ENCODE measurements around the gene MYB. TPM values are rescaled to one million over a fixed set of nuclear protein-coding genes. Genes with fewer than 3 reads are reported as not detected.

The MYB gene
- total RNA-seq, 1 donor from 2014 or later: 4.7 TPM

- no peak overlapping the region for H3K27ac Mint-ChIP-seq
- no peak for TF ChIP-seq CTCF (conservative IDR thresholded peaks at IDR 0.05)
- DNase-seq (ENCODE audit: extremely low spot score, unreplicated experiment): no peak
- no peak overlapping the region for H3K4me3 Mint-ChIP-seq
- peaks cover 11% of the 10 kb centered on the region for H3K36me3 Mint-ChIP-seq
- H3K27me3 Mint-ChIP-seq: peaks cover 8% of the 10 kb centered on the region
- H3K4me1 Mint-ChIP-seq (ENCODE audit: unreplicated experiment): no peaks in the 10 kb centered on the region
- no peaks in the 10 kb centered on the region for H3K9me3 Mint-ChIP-seq
These were observed 8.2 kb downstream of the MYB start for GRCh38 chr6:135189344-135189743.

- no peaks in the 10 kb centered on the region for H3K9me3 Mint-ChIP-seq
- peaks cover 20% of the 10 kb centered on the region for H3K36me3 Mint-ChIP-seq
- TF ChIP-seq CTCF (conservative IDR thresholded peaks at IDR 0.05): no peak
- no peaks in the 10 kb centered on the region for H3K4me1 Mint-ChIP-seq (ENCODE audit: unreplicated experiment)
- H3K4me3 Mint-ChIP-seq: no peak overlapping the region
- DNase-seq (ENCODE audit: extremely low spot score, unreplicated experiment): no peak
- no peaks in the 10 kb centered on the region for H3K27me3 Mint-ChIP-seq
- no peak overlapping the region for H3K27ac Mint-ChIP-seq
These were observed 10.6 kb downstream of the MYB start for GRCh38 chr6:135191508-135192255.

- no peak overlapping the region for H3K4me3 Mint-ChIP-seq
- no peaks in the 10 kb centered on the region for H3K27me3 Mint-ChIP-seq
- H3K27ac Mint-ChIP-seq: no peak overlapping the region
- no peaks in the 10 kb centered on the region for H3K4me1 Mint-ChIP-seq (ENCODE audit: unreplicated experiment)
- no peak for TF ChIP-seq CTCF (conservative IDR thresholded peaks at IDR 0.05)
- DNase-seq (ENCODE audit: extremely low spot score, unreplicated experiment): no peak
- peaks cover 23% of the 10 kb centered on the region for H3K36me3 Mint-ChIP-seq
- H3K9me3 Mint-ChIP-seq: no peaks in the 10 kb centered on the region
These were observed 11.4 kb downstream of the MYB start for GRCh38 chr6:135192256-135193174.

GRCh38 chr6:135193221-135193620, 12.1 kb downstream of the MYB start:
- no peak for DNase-seq (ENCODE audit: extremely low spot score, unreplicated experiment)
- Mint-ChIP-seq H3K4me1 (ENCODE audit: unreplicated experiment) (no peaks in the 10 kb centered on the region), H3K27ac (no peak overlapping the region), H3K36me3 (peaks cover 23% of the 10 kb centered on the region), H3K4me3 (no peak overlapping the region), H3K9me3 (no peaks in the 10 kb centered on the region), H3K27me3 (no peaks in the 10 kb centered on the region)
- no peak for TF ChIP-seq CTCF (conservative IDR thresholded peaks at IDR 0.05)

GRCh38 chr6:135195041-135195440, 13.9 kb downstream of the MYB start:
- no peak for DNase-seq (ENCODE audit: extremely low spot score, unreplicated experiment)
- Mint-ChIP-seq H3K27ac (no peak overlapping the region), H3K9me3 (no peaks in the 10 kb centered on the region), H3K36me3 (peaks cover 24% of the 10 kb centered on the region), H3K4me1 (ENCODE audit: unreplicated experiment) (no peaks in the 10 kb centered on the region), H3K27me3 (no peaks in the 10 kb centered on the region), H3K4me3 (no peak overlapping the region)
- TF ChIP-seq CTCF (conservative IDR thresholded peaks at IDR 0.05): no peak

Data from type B pancreatic cell (in vitro differentiated cells).